Left ventricle myocardium superior (tissue), 1 donor: ENCODE data around the gene PHAF1. TPM values are rescaled to one million over a fixed set of nuclear protein-coding genes. Genes with fewer than 3 reads are reported as not detected.
"Not testable (repeated sequence)": the region's sequence is repeated elsewhere in the genome, so short reads cannot be mapped to it uniquely, and the experiment has no call there.

Experiments used
- ATAC-seq: fragments of 200-7000 bp; cut with Tn5 transposase; one replicate; pipeline ENCODE4 v1.9.1; 2020; ENCODE audit warnings: mild to moderate bottlenecking, moderate library complexity
- DNase-seq: peaks from one replicate; pipeline ENCODE4 v3.0.0-alpha.2; 2020
- intact Hi-C: fragments of 100-400 bp; cut with micrococcal nuclease; formaldehyde crosslinking; loops from one replicate; pipeline ENCODE4 v1.11.0; 2022
- total RNA-seq: library from RNA; stranded (reverse); fragmentation: NEBNext Ultra II Directional; extraction: Animal tissue kit (Norgen Biotek cat#: 25700); gene quantifications from one replicate; pipeline ENCODE4 v1.2.1, GENCODE V29; 2021
- donor health status: DM: no; HTN: yes; CAD: no; lungs with severe emphysema.

Gene PHAF1
- total RNA-seq, 1 donor from 2014 or later = 10.7 TPM

- DNase-seq = no peak
- ATAC-seq = no peak
- intact Hi-C loops = no loop called here
Measured at GRCh38 chr16:67101311-67102082, 8.2 kb upstream of the PHAF1 start.

DNA sequence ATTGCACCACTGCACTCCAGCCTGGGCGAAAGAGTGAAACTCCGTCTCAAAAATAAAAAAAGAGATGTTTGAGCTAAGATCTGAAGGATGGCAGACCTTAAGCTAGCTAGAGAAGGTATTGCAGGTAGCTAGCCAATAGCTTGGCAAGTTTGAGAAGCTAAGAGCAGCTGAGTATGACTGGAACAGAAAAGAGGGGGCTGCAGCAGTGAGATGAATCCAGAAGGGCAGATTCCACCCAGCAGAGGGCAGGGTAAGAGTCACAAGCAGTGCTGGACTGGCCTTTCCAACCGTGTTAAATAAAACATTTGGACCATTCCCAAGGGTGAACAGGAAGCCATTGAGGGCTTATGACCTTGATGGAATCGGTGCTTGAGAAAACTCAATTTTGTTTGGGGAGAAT lies 5.7 kb upstream of the PHAF1 start:
- DNase-seq (no peak), ATAC-seq (peak; percentile 60)
- intact Hi-C loops = no loop called here

- ATAC-seq = no peak
- no peak for DNase-seq
- intact Hi-C loops = no loop called here
Measured at GRCh38 chr16:67104845-67105244, 4.9 kb upstream of the PHAF1 start.

- no peak for ATAC-seq
- intact Hi-C loops = no loop called here
Measured at GRCh38 chr16:67105246-67105645, 4.5 kb upstream of the PHAF1 start.

GRCh38 chr16:67105881-67106280 lies 3.9 kb upstream of the PHAF1 start:
- ATAC-seq (no peak), DNase-seq (no peak)
- intact Hi-C loops = no loop called here

More at GRCh38 chr16:67105246-67105645, 4.5 kb upstream of the PHAF1 start:
- no peak for DNase-seq

- ATAC-seq = no peak
- intact Hi-C loops = no loop called here
- no peak for DNase-seq
Measured at GRCh38 chr16:67108489-67108888, 1.3 kb upstream of the PHAF1 start.

DNA sequence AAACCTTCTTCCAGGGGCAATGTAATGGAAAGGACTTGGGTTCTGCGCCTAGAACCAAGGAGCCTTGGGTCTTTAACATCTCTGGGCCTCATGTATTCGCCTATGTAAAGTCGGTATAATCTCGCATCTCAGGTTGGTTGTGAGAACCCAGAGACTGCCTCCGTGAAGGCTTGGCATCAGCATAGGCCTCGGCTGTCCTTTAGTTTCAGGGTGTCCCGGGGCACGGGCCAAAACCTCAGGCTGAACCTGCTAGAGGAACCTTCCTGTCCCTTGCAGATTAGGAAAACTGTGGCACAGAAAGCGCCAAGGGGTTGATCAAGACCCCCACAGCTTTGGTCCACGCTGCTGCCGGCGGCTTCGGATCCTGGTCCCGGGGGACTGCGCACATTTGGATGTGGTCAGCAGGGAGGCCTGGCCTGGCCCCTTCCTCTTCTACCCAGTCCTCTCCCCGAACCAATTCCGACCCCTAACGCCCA lies 772 bp upstream of the PHAF1 start:
- intact Hi-C loops = no loop called here
- no peak for ATAC-seq
- DNase-seq = no peak

DNA sequence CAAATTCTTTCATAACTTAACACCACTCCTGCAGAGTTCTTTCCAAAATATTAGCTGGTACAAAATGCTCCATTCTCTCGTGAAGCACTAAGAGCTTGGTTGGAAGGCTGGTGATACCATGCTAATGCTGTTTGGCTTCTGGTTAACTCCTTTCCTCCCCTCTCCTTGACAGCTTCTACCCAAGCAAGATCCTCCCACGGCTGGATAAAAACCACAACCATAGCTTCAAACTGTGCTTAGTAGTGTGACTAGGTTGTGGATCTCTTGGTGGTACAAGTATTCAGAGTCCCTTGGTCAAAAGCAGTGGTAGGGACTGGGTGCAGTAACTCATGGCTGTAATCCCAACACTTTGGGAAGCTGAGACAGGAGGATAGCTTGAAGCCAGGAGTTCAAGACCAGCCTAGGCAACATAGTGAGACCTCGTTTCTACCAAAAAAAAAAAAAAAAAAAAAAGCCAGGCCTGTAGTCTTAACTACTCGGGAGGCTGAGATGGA lies 2.3 kb downstream of the PHAF1 start:
- intact Hi-C loops = no loop called here
- ATAC-seq (no peak), DNase-seq (no peak)

DNA sequence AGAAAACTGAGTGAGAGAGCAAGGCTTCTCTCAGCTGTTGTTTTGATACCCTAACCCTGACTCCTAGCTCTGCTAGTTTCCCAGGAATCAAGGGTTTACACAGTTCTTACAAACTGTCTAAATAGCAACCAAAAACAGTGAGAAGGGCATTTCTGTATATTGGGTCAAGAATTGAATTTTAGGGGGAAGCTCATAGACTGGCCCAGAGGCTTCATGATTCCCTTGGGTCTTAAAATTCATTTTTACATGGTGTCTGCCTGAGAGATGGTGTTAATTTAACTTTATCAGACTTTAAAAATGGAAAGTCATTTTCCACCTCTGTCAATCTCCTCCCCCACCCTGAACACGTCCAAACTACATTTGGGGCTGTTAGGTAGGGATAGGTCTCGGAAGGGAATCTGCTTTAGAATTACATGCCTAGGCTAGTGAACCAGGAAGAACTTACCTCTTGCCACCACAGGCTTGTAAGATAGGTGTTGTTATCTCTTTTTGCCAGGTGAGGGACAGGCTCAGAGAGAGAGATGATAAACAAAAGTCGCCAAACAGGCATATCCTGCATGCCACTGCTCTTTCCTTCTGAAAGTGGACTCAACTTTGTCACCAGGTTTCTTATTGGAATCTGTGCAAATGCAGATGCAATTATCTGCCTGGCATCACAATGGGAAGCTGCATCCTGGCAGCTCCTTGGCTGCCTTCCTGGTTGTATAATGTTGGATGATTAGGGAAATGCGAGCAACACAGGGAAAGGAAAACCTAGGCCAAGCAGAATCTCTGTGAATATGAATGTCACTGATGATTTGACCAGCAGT lies 3.1 kb downstream of the PHAF1 start:
- DNase-seq (no peak), ATAC-seq (no peak)
- intact Hi-C loops = no loop called here

GRCh38 chr16:67114793-67115192 lies 5.1 kb downstream of the PHAF1 start:
- no peak for DNase-seq
- intact Hi-C loops = no loop called here
- no peak for ATAC-seq

DNA sequence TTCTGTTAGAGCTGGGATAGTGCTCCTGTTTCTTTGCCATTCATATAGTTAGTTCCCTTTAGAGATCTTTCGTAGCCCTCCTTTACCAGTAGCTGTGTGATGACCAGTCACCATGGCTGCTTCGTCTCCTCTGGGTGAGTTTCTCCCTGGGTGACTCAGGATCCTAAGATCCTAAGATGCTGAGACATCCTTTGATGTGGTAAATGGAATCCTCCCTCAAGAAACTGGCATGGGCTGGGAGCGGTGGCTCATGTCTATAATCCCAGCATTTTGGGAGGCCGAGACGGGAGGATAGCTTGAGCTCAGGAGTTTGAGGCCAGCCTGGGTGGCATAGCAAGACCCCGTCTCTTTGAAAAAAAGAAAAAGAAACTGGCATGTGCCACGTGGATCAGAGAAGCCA lies 5.9 kb downstream of the PHAF1 start:
- intact Hi-C loops = no loop called here
- DNase-seq (no peak), ATAC-seq (no peak)

- ATAC-seq = no peak
- no peak for DNase-seq
- intact Hi-C loops = no loop called here
Measured at GRCh38 chr16:67116388-67117311, 6.9 kb downstream of the PHAF1 start.

DNA sequence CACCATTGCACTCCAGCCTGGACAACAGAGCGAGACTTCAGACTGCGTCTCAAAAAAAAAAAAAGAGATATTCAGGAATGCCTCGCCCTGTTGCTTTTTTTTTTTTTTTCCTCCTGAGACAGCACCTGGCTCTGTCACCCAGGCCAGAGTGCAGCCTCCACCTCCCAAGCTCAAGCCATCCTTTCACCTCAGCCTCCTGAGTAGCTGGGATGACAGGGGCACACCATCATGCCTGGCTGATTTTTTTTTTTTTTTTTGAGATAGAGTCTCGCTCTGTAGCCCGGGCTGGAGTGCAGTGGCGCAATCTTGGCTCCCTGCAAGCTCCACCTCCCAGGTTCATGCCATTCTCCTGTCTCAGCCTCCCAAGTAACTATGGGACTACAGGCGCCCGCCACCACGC lies 8.0 kb downstream of the PHAF1 start:
- DNase-seq = no peak
- no peak for ATAC-seq
- intact Hi-C loops = no loop called here

DNA sequence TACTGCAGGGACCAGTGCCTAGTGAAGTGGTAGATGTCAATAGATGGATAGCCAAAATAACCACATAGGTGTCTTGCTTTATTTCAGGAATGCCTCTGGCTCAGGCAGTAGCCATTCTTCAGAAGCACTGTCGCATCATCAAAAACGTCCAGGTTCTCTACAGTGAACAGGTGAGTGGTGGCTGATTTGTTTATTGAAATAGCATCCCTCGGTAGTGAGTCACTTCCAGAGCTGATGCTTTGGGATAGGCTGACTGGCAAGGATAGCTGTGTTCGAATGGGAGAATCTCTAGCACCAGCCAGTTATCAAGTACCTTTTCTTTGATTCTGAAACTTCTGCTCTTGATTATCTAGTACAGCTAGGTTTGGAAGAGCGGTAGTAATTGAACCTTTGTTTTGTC lies 10.3 kb downstream of the PHAF1 start:
- no peak for DNase-seq
- ATAC-seq = no peak
- intact Hi-C loops = no loop called here

DNA sequence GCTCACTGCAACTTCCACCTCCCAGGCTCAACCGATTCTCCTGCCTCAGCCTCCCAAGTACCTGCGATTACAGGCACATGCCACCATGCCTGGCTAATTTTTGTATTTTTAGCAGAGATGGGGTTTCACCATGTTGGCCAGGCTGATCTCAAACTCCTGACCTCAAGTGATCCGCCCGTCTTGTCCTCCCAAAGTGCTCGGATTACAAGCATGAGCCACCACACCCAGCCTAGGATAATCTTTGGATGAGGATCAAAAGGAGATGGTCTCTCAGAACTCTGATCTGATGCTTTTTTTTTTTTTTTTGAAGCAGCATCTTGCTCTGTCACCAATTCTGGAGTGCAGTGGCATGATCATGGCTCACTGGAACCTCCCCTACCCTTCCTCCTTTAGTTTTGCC lies 13.1 kb downstream of the PHAF1 start:
- ATAC-seq, intact Hi-C loops, DNase-seq: not testable (repeated sequence)

DNA sequence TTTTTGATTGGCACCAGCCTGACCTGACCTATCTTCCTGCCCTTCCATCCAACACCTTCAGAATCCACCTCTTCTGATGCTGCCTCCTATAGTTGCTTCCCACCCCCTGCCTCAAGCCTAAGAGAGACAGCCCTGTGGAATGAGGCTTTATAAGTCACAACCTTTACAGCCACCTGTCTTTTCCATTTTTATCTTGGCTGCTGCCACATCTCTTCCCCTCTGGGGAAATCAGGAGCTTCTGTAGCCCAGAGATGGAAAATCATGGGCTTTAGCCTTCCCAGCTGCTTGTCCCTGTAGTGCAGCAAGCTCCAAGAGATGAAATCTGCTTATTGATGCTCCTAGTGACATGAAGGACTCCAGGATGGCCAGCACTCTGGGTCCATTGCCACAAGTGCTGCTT lies 18.7 kb downstream of the PHAF1 start:
- DNase-seq (no peak), ATAC-seq (no peak)
- intact Hi-C loops = no loop called here

- intact Hi-C loops = no loop called here
- ATAC-seq (peak; percentile 46), DNase-seq (no peak)
Measured at GRCh38 chr16:67128887-67129286, 19.1 kb downstream of the PHAF1 start.

GRCh38 chr16:67129422-67129821 lies 19.7 kb downstream of the PHAF1 start:
- intact Hi-C loops = no loop called here
- ATAC-seq (peak; percentile 43), DNase-seq (no peak)

DNA sequence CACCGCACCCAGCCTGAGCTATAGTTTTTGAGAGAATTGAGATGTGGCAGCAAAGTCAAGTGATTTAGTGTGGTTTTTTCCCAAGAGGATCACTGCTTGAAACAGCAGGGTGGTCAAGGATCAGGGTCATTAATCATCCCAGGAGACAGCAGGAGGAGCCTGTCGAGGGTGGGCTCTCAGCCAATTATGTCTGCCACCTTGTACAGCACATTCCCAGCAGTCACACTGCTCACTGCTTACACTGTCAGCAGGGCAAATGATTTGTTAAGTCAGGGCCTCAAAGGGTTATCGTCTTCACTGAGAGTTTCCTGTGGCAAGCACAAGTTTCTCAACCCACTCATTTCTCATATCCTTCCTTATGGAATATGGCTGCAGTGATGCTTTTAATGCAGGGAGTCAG lies 27.9 kb downstream of the PHAF1 start:
- DNase-seq (no peak), ATAC-seq (no peak)
- intact Hi-C loops = no loop called here
